Measurements from ENCODE around the gene CDY2A.
"Not testable (repeated sequence)": the region's sequence is repeated elsewhere in the genome, so short reads cannot be mapped to it uniquely, and the experiment has no call there.

GRCh38 chrY:17997586-17997985 lies 28.0 kb upstream of the CDY2A start:
- TF ChIP-seq POLR2AphosphoS5 (IDR thresholded peaks at IDR 0.05; ENCODE audit: low read depth, low read length); PAX5 (IDR thresholded peaks at IDR 0.05; ENCODE audit: insufficient read depth, low read length, severe bottlenecking); POLR2A (IDR thresholded peaks at IDR 0.05; ENCODE audit: low read depth, low read length): not testable (repeated sequence)

Data from GM12891 (cell line).